HG02610 (cell line): Measurements from ENCODE around the gene IL7R.
"Not testable (repeated sequence)": the region's sequence is repeated elsewhere in the genome, so short reads cannot be mapped to it uniquely, and the experiment has no call there.

ENCODE experiments used
- ATAC-seq: cut with Tn5 transposase; IDR thresholded peaks from one replicate; pipeline ENCODE4 v1.9.1; 2021; ENCODE audit warnings: mild to moderate bottlenecking, moderate library complexity; ENCODE audit not compliant: unreplicated experiment

IL7R gene

DNA sequence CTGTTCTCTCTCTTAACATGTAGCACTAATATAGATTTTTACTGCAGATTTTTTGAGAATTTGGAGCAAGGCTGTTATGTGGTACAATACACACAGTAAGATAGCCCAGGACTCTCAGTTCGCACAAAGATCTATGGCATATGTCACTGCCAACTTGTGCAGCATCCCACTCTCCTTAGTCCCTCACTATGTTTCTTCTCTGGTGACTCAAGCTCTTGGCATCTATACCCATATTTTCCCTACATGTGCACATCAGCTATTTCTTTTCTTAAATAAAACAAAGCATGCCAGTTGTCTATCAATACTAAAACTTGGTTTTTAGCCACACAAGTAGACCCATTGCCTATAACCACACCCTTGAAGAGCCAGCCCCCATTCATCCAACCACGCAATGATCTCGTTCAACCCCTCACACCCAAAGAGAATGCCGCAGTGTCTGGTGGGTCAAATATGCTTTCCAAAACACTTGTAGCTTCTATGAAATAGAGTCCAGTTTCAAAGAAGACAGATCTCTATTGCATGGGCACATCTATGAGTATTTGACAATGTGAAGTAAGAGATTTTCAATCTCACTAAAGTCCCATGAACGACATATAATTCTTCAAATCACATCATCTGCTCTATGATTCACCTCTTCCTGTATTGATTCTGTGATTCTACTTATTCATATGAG is 18.2 kb upstream of the IL7R start:
- no peak for ATAC-seq

DNA sequence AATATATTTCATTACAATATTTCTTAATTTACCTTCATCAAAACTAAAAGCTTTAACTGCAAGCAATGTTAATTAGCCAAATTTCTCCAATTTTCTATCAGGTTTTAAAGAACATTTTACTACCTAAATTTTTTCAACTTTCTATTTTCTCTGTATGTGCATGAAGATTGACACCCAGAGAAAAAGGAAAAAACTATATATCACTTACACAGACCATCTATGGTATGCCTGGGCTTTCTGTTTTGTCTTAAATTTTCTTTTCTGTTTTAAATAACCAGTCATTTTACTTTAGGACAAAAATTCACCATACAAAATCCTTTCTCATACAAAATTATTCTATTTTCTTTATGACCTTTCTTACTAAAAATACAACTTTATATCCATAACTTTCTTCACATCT is 13.8 kb upstream of the IL7R start:
- no peak for ATAC-seq

DNA sequence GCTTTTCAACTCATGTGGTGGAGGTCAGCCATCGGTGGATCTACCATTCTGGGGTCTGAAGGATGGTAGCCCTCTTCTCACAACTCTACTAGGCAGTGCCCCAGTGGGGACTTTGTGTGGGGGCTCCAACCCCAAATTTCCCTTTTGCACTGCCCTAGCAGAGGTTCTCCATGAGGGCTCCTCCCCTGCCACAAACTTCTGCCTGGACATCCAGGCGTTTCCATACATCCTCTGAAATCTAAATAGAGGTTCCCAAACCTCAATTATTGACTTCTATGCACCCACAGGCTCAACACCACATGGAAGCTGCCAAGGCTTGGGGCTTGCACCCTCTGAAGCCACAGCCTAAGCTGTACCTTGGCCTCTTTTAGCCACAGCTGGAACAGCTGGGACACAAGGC is 11.2 kb upstream of the IL7R start:
- not testable (repeated sequence) for ATAC-seq

DNA sequence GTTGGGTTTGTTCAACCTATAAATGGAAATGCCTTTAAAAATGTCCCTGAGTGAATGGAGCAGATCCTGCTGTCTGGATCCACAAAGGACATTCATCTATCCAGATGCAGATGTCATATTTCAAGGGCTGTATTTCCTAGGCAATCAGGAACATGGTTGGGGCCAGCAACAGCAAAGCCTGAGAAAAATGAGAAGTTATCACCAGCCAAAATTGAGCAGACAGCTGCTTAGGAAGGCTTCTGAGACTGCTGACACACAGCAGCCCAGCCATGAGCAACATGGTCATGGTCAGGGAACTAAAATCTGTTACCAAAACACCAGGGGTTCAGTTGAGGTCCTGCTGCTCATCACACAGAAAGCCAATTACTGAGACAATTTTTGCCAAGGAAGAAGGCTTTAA is 9.2 kb upstream of the IL7R start:
- ATAC-seq: no peak

DNA sequence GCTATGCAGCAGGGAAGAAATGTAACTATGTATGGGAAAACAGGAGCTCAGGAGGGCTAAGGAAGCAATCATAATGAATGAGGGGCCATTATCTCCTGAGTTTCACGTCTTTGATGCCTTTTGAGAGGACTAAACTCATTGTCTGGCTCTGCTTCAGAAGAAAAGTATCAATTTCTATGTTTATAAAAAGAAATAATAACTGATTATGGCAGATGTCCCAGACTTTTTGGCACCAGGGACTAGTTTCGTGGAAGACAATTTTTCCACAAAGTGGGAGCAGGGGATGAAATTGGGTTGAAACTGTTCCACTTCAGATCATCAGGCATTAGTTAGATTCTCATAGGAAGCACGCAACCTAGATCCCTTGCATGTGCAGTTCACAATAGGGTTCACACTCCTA is 8.7 kb upstream of the IL7R start:
- ATAC-seq: no peak

DNA sequence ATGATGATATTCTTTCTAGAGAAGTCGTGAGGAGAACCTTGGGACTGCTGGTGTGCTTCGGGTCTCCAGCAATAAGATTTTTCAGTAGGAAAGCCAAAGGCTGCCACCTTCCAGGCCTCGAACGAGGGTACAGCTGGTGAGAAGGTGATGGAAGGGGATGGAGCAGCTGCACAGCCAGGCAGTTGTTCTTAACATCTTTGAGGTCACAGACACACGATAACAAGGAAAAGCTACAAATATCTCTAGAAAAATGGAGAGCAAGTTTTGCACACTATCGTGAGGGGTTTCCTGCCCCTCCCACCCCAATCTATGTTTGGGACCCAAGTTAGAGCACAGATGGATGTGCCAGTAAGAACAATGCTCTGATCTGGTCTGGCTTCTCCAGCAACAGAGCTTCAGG is 6.8 kb upstream of the IL7R start:
- ATAC-seq: no peak

DNA sequence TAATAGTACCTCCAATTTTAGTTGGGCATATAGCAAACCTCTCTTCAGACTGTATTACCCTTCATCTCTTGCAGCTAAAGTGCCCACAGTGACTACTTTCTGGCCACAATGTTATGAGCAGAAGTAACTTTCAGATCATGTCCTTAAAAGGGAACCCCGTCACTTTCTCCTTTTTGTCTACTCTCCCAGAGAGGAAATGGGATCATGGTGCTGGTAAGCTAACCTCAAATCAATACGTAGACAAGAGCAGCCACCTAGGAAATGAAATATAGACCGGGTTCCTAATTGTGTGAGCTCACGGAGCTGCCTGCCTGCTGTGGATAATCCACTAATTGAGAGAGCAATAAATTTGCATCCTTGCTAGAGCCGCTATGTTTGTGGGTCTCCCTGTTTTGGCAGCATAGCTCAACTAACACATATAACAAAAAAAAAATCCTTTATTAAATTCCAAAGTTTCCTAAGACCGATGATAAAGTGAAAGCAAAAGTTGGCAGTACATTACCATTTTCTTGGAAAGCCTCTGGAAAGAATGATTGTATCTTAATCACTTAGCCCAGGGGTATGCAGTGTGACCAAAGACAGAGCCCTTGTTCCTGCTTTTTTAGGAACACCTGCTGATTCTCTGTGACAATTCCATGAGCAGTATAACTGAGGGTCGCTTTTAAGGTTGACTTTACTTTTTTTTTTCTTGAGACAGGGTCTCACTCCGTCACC is 5.6 kb upstream of the IL7R start:
- ATAC-seq: no peak

DNA sequence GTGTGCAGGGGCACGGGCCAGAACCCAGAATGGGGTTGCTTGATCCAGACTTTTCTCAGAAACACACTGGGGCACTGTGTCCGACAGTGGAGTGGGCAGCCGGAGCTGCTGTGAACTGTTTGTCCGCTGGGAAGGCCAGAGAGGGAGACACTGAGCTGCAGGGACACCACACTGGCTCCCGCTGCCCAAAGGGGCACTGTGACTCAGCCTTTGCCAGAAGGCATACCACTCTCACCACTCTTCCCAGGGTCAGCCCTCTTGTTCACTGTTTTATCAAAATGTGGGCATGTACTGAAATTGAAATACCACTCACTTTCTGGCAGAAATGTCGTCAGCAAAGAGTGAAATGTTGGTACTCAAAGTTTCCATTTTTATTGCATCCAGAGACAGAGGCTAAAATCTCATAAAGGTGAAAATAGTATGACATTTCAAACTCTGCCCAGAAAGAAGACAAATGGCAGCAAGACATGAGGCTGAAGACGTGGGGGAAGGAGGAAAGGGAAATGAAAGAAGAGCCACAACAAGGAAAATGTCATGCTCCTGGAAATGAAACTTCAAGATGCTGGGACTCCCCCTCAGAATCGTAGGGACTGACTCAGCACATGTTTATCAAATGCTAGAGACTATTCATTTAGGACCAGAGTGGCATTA is 4.5 kb upstream of the IL7R start:
- ATAC-seq: peak; percentile 41

DNA sequence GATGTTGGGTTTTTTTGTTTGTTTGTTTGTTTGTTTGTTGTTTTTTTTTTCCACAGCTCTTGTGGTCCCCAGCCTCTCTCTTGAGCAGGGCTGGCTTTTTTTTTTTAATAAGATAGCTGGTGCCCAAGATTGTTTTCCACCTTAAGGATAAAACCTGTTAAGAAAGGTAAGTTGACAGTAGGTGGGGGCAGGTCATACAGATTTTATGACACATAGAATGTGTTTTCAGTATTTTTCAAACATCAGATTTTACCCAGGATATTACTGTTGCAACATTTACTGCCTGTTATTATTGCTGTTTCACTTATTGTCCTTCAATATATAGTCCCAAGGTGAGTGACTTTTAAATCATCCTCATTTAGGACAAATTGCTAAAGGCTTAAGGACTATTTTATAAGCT is 3.9 kb upstream of the IL7R start:
- no peak for ATAC-seq

DNA sequence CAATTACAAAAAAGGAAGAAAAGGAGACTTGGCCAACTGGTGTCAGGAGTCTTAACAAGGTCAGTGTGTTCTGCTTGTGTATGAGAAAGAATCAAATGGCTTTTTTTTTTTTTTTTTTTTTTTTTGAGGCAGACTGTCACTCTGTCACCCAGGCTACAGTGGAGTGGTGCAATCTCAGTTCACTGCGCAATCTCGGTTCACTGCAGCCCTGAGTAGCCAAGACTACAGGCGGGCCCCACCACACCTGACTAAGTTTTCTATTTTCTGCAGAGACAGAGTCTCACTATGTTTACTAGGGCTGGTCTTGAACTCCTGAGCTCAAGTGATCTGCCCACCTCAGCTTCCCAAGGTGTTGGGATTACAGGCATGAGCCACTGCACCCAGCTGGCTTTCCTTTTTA is 3.1 kb upstream of the IL7R start:
- ATAC-seq: no peak

DNA sequence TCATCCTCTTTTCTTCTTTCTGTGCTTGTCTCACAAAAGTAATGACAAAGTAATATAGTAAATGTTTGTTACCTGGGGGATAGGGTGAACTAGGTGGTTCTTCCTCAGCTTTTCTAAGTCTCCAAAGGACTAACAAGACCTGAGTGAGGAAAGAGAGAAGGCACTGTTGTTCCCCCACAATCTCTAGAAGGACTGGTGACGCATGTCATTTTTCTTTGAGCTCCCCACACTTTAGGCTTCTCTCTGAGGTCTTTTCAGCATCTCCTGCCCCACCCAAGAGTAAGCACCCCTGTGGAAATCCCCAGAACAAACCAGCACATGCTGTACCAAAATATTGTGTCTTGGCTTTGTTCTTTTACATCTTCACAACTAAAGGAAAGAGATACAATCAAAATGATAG is 2.4 kb upstream of the IL7R start:
- ATAC-seq: no peak

DNA sequence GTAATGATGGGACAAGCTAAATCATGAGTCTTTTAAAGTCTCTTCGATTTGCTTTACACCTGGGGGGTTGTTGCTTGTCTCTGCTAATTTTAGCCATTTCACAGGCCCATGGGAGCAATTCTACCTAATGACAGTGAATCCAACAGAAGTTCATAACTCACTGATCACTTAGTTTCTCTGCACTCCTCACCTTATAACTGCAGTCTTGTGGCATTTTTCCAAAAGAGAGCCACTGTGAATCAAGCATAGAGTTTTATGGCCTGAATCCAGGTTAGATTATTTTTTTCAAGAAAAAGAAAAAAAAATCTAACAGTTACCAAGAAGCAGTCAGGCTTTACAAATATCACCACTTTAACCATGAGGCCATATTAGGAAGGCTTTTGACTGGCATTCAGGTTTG is 1.5 kb upstream of the IL7R start:
- no peak for ATAC-seq

DNA sequence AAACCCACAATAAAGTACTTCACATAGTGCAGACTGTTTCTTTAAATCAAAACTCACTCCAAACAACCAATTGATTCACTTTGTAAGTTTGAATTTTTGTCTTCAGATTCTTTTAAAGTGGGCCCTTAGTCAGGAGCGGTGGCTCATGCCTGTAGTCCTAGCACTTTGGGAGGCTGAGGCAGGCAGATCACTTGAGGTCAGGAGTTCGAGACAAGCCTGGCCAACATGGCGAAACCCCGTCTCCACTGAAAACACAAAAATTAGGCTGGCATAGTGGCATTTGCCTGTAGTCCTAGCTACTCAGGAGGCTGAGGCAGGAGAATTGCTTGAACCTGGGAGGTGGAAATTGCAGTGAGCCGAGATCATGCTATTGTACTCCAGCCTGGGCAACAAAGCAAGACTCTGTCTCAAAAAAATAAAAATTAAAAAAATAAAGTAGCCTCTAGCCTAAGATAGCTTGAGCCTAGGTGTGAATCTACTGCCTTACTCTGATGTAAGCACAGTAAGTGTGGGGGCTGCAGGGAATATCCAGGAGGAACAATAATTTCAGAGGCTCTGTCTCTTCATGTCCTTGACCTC is 416 bp upstream of the IL7R start:
- not testable (repeated sequence) for ATAC-seq

DNA sequence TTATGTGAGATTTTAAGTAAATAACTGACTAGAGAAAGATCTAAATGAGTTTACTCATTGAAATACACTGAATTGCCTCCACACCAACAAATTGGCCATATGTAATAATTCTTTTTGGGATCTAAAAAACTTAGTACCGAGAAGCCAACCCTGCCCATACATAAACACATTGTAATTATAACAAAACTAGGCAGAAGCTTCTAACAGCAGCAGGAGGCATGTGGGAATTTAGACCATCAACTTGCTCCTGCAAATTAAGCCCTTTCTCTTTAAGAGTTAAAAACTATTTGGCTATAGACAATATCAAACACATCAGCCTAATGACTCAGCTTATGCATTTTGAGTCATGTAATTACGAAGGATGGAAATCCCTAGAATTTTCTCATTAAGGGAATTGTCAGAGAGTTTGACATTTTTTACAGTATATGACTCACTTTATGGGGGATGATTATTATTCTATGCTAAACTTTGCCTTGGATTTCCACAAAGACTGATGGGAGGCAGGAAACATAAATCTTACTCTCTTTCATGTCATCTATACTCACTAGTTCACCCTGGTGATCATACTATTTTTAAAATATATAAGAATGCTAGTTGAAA is 1.0 kb downstream of the IL7R start:
- ATAC-seq: no peak

DNA sequence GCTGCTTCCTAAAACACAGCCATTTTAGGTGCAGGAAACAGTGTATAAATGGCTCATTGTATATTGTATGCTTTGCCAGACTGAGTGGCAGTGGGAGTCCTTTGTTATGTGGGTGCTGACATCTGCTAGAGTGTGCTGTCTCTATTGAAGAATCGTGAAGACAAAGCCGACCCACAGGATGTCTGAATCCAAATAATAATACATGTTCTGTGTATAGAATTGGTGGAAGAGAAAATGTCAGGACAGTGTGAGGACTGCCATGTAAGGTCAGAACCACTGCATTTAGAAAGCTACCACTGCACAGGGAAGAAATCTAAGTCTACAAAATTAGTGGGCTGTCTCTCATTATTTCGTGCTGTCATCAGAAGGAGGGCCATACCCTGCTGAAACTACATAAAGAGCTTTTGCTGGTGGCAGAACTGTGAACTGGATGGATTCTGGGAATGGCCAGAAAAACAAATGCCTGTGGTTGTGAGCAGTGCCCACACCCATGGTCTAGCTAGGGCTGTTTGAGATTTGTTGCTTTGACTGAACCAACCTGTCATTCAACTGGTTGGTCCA is 2.5 kb downstream of the IL7R start:
- ATAC-seq: no peak

DNA sequence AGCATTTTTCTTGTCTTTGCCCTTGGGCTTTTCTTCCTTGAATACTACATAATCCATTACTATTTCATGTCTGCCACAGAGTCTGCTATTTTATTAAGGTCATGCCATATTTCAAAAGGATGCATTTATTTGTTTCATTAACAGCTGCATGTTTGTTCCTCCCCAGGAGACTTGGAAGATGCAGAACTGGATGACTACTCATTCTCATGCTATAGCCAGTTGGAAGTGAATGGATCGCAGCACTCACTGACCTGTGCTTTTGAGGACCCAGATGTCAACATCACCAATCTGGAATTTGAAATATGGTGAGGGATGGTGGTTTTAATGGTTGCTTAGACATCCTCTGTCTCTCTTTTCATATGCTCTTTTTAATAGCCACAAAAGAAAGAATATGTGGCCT is 4.0 kb downstream of the IL7R start:
- no peak for ATAC-seq

DNA sequence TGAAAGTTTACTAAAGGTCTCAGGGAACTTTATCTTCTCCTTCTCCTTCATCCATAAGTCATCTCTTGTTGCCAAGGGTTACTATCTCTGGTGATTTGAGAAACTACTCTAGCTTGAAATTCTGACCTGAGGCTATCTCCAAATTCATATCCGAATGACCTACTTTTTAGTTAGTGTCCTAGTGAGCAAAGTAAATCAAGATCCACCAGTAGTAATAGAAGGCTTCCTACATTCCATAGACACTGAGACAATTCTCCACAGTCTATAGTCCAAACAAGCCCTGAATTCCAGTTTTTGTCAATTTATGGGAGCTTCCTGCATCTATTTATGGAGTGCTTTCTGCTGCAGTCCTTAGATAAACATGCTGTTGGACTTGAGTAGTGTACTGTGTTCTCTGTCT is 5.0 kb downstream of the IL7R start:
- ATAC-seq: no peak

DNA sequence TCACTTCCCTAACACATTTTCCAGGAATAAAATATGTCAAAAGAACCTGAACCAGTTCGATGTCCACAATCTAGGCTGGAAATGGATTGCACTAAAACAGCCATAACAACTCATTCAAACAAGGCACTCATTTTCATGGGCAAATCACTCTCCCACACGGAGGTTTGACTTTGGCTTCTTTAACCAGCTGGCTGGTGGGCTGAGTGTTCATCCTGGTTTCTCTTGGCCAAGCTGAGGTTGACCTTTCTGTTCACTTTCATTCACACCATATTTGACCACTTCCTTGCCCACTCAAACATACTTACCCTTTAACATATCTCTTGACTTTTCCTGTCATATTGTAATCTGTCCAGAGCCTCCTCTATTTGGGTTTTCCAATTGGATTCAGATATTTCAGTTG is 5.4 kb downstream of the IL7R start:
- ATAC-seq: no peak

DNA sequence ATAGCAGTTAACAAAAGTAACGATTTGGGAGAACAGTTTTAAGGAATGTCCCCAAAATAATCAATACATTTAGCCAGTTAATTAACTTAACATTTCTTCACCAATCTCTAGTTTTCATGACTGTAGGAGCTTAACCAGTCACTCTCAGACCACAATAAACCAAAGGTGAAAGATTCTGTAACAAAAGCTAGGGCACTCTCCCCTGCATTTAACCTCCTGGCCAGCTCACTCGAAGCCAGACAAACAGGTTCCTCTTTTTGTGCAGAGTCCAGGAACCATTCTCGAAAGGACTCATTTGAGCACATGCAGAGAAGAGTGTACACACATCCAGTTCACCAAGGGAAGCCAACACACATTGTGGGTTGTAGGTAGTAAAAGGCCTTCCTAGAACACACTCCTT is 6.5 kb downstream of the IL7R start:
- ATAC-seq: no peak

DNA sequence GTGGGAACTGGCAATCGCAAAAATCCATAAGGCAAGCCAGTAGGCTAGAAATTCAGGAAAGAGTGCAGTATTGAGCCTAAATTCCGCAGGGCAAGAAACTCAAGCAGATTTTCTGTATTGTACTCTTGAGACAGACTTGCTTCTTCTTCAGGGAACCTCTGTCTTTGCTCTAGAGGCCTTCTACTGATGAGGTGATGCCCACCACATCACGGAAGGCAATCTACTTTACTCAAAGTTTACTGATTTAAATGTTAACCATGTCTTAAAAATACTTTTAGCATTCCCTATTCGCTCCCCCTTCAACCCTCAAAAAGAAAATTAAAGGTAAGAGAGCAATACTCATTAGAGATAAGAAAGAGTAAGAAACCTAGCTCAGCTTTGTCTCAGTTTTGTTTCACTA is 11.3 kb downstream of the IL7R start:
- no peak for ATAC-seq

DNA sequence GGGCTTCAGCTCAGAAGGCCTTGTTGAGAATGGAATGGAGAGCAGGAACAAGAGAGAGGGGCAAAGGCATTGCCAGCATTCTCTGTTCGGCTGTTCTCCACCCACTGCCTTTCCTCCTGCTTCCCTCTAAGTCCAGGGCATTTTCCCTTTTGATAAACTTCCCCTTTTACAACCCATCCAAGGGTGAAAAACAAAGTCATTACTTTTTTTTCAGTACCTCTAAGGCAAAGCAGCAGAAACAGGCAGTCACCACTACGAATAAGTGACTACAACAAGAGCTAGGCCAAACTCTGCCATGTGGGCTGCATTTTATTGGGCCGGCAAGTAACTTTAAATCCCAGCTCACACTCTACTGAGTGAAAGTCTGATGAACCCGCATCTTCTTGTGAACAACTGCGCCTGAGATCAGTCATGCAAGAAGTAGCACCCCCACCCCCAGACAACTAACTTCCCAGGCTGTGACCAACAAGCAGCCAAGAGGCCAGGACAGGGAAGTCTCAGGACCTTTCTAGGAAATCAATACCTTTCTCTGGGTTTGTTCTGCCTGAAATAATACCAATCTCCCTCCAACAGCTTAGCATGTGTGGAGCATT is 13.1 kb downstream of the IL7R start:
- no peak for ATAC-seq
